ENCODE results near the gene ADAMTS20. TPM values are rescaled to one million over a fixed set of nuclear protein-coding genes. Genes with fewer than 3 reads are reported as not detected.

Gene ADAMTS20
- polyA plus RNA-seq, 1 experiment, result not detected

- DNase-seq (ENCODE audit: low read depth), result no peak
- no peak for TF ChIP-seq CTCF (IDR thresholded peaks at IDR 0.05; ENCODE audit: insufficient read depth, low read depth, low read length)
- ChIA-PET CTCF (interaction anchor here (0.8 kb wide), 1 partner anchor 52 kb away, joined by 3 read pairs; no protein-coding TSS in a partner anchor), POLR2A (no interaction called here)
- Histone ChIP-seq H3K36me3 (ENCODE audit: control insufficient read depth, insufficient read depth, low read length) (no peaks in the 10 kb centered on the region), H3K27me3 (ENCODE audit: control insufficient read depth, insufficient read depth, low read length) (no peaks in the 10 kb centered on the region), H3K4me3 (ENCODE audit: low read depth, low read length) (no peak overlapping the region)
Measured at GRCh38 chr12:43333644-43334043, 218.4 kb downstream of the ADAMTS20 start.

- no peaks in the 10 kb centered on the region for H3K36me3 ChIP-seq (ENCODE audit: control insufficient read depth, insufficient read depth, low read length)
- CTCF ChIA-PET, result interaction anchor here (0.8 to 1.1 kb wide), 2 partner anchors 31 to 52 kb away, joined by 3 read pairs; no protein-coding TSS in a partner anchor
Measured at GRCh38 chr12:43332977-43333640, 218.9 kb downstream of the ADAMTS20 start.

GRCh38 chr12:43331935-43332334, 220.1 kb downstream of the ADAMTS20 start:
- ChIA-PET POLR2A (no interaction called here), CTCF (interaction anchor here (1.1 kb wide), 2 partner anchors 30 kb away, joined by 3 read pairs; no protein-coding TSS in a partner anchor)
- TF ChIP-seq CTCF (IDR thresholded peaks at IDR 0.05; ENCODE audit: insufficient read depth, low read depth, low read length), result no peak
- Histone ChIP-seq H3K36me3 (ENCODE audit: control insufficient read depth, insufficient read depth, low read length) (no peaks in the 10 kb centered on the region), H3K27me3 (ENCODE audit: control insufficient read depth, insufficient read depth, low read length) (no peaks in the 10 kb centered on the region), H3K4me3 (ENCODE audit: low read depth, low read length) (no peak overlapping the region)
- DNase-seq (ENCODE audit: low read depth), result no peak

More at GRCh38 chr12:43332977-43333640, 218.9 kb downstream of the ADAMTS20 start:
- no peak for DNase-seq (ENCODE audit: low read depth)
- TF ChIP-seq CTCF (IDR thresholded peaks at IDR 0.05; ENCODE audit: insufficient read depth, low read depth, low read length), result no peak
- no peaks in the 10 kb centered on the region for H3K27me3 ChIP-seq (ENCODE audit: control insufficient read depth, insufficient read depth, low read length)
- H3K4me3 ChIP-seq (ENCODE audit: low read depth, low read length), result no peak overlapping the region
- POLR2A ChIA-PET, result no interaction called here

GRCh38 chr12:43329375-43329774, 222.6 kb downstream of the ADAMTS20 start:
- no peak for DNase-seq (ENCODE audit: low read depth)
- CTCF ChIA-PET, result interaction anchor here (0.8 kb wide), 1 partner anchor 20 kb away, joined by 3 read pairs; no protein-coding TSS in a partner anchor
- Histone ChIP-seq H3K36me3 (ENCODE audit: control insufficient read depth, insufficient read depth, low read length) (no peaks in the 10 kb centered on the region), H3K27me3 (ENCODE audit: control insufficient read depth, insufficient read depth, low read length) (no peaks in the 10 kb centered on the region), H3K4me3 (ENCODE audit: low read depth, low read length) (no peak overlapping the region)
- POLR2A ChIA-PET, result no interaction called here
- no peak for TF ChIP-seq CTCF (IDR thresholded peaks at IDR 0.05; ENCODE audit: insufficient read depth, low read depth, low read length)

GRCh38 chr12:43325786-43326185, 226.2 kb downstream of the ADAMTS20 start:
- H3K4me3 ChIP-seq (ENCODE audit: low read depth, low read length), result no peak overlapping the region
- no peak for TF ChIP-seq CTCF (IDR thresholded peaks at IDR 0.05; ENCODE audit: insufficient read depth, low read depth, low read length)
- CTCF ChIA-PET, result interaction anchor here (0.6 to 1.4 kb wide), 2 partner anchors 10 to 431 kb away, joined by 3 to 5 read pairs; no protein-coding TSS in a partner anchor

More at GRCh38 chr12:43325786-43326185, 226.2 kb downstream of the ADAMTS20 start:
- Histone ChIP-seq H3K36me3 (ENCODE audit: control insufficient read depth, insufficient read depth, low read length) (no peaks in the 10 kb centered on the region), H3K27me3 (ENCODE audit: control insufficient read depth, insufficient read depth, low read length) (no peaks in the 10 kb centered on the region)
- POLR2A ChIA-PET, result no interaction called here
- DNase-seq (ENCODE audit: low read depth), result no peak

Measured in BJ (cell line).